Endothelial cell of umbilical vein (primary cell): ENCODE measurements around the gene ANKRD60. TPM values are rescaled to one million over a fixed set of nuclear protein-coding genes. Genes with fewer than 3 reads are reported as not detected.

Experiments used
- BruUV-seq: library from RNA; stranded (reverse); fragments of 400-500 nt; replicated peaks from 2 replicates; lab custom pipeline; 2021; lab: Mats Ljungman, UMichigan
- CTCF ChIA-PET: fragments of 300-600, 350-600 bp; sonication (Branson Sonifier 250); formaldehyde crosslinking; loops from one replicate; lab custom pipeline; 2021; ENCODE audit warnings: antibody characterized with exemption, inconsistent platforms; lab: Charles Lee
- POLR2A ChIA-PET: fragments of 300-600, 350-600 bp; sonication (Branson Sonifier 250); formaldehyde crosslinking; loops from one replicate; lab custom pipeline; 2021; ENCODE audit warnings: antibody characterized with exemption, inconsistent platforms; lab: Charles Lee
- DNase-seq: peaks from one replicate; pipeline ENCODE4 v3.0.0-alpha.2; 2011; ENCODE audit warnings: low read depth, low spot score
- FAIRE-seq: peaks from 2 replicates; lab custom pipeline; 2011; peaks lifted over from hg19 to GRCh38; lab: Jason Lieb, UNC
- H2AFZ ChIP-seq: 2 replicates; pipeline ENCODE4 v1.6.0; 2012; ENCODE audit warnings: low read depth, low read length, control low read depth, inconsistent platforms
- H3K27ac ChIP-seq: 2 replicates; pipeline ENCODE4 v1.5.1; 2011; ENCODE audit warnings: low read depth, mild to moderate bottlenecking, control low read depth, low read length, moderate library complexity; ENCODE audit not compliant: insufficient read depth
- H3K27me3 ChIP-seq, 2 experiments: 2 replicates each; pipeline versions ENCODE4 v1.6.0 to v1.6.1; 2011; ENCODE audit warnings: low read length in 2 of 2, mixed read lengths in 1 of 2; ENCODE audit not compliant: control insufficient read depth in 2 of 2, insufficient read depth in 2 of 2
- H3K36me3 ChIP-seq, 2 experiments: 2 replicates in 1 of 2; 3 replicates in 1 of 2; pipeline ENCODE4 v1.5.1; 2011; ENCODE audit warnings: low read length in 2 of 2, mild to moderate bottlenecking in 1 of 2, moderate library complexity in 1 of 2; ENCODE audit not compliant: control insufficient read depth in 2 of 2, insufficient read depth in 2 of 2; ENCODE audit errors: extremely low read depth in 1 of 2
- H3K4me1 ChIP-seq: 3 replicates; pipeline ENCODE4 v1.5.1; 2011; ENCODE audit warnings: mild to moderate bottlenecking, low read length; ENCODE audit not compliant: control insufficient read depth, insufficient read depth; ENCODE audit errors: extremely low read depth
- H3K4me2 ChIP-seq: 2 replicates; pipeline ENCODE4 v1.6.1; 2011; ENCODE audit warnings: low read length, control low read depth, mixed read lengths; ENCODE audit not compliant: insufficient read depth
- H3K4me3 ChIP-seq, 3 experiments: fragments of 200-600 bp in 1 of 3; sonication (generic), shearing (Covaris generic) in 1 of 3; replicated peaks in 1 of 3; 2 replicates each; pipeline ENCODE4 v1.5.1; 2011 to 2016; ENCODE audit warnings: control low read depth in 3 of 3, low read length in 3 of 3, mild to moderate bottlenecking in 2 of 3, inconsistent platforms in 1 of 3, low read depth in 1 of 3, moderate library complexity in 1 of 3; ENCODE audit not compliant: insufficient read depth in 1 of 3
- H3K79me2 ChIP-seq: 2 replicates; pipeline ENCODE4 v1.6.0; 2012; ENCODE audit warnings: low read length, inconsistent platforms; ENCODE audit not compliant: control insufficient read depth, insufficient read depth
- H3K9ac ChIP-seq: replicated peaks from 2 replicates; pipeline ENCODE3; 2011; ENCODE audit warnings: low read length, control low read depth; ENCODE audit not compliant: insufficient read depth; ENCODE audit errors: extremely low read depth
- H3K9me1 ChIP-seq: replicated peaks from 3 replicates; pipeline ENCODE4 v1.6.0; 2011; ENCODE audit warnings: mild to moderate bottlenecking, low read length; ENCODE audit not compliant: control insufficient read depth, insufficient read depth; ENCODE audit errors: extremely low read depth
- H3K9me3 ChIP-seq: replicated peaks from 2 replicates; pipeline ENCODE4 v1.5.1; 2012; ENCODE audit warnings: low read length, inconsistent platforms; ENCODE audit not compliant: control insufficient read depth, insufficient read depth
- H4K20me1 ChIP-seq: replicated peaks from 2 replicates; pipeline ENCODE3; 2011; ENCODE audit warnings: mild to moderate bottlenecking, low read length; ENCODE audit not compliant: control insufficient read depth, insufficient read depth; ENCODE audit errors: extremely low read depth
- EZH2 ChIP-seq: IDR thresholded peaks from 2 replicates; pipeline ENCODE4 v1.6.1; 2012; ENCODE audit warnings: borderline replicate concordance, low read depth, mild to moderate bottlenecking, moderate library complexity, low read length, inconsistent platforms; ENCODE audit not compliant: severe bottlenecking
- FOS ChIP-seq: IDR thresholded peaks from 2 replicates; pipeline ENCODE4 v1.6.1; 2011; ENCODE audit warnings: mild to moderate bottlenecking, low read length, moderate library complexity, borderline replicate concordance; ENCODE audit not compliant: insufficient read depth
- JUN ChIP-seq: IDR thresholded peaks from 2 replicates; pipeline ENCODE4 v1.6.1; 2011; ENCODE audit warnings: borderline replicate concordance, low read depth; ENCODE audit not compliant: insufficient read length, insufficient read depth
- MYC ChIP-seq: IDR thresholded peaks from one replicate; pipeline ENCODE4 v1.6.1; 2011; ENCODE audit warnings: mild to moderate bottlenecking, low read depth, low read length
- POLR2A ChIP-seq: IDR thresholded peaks from 2 replicates; pipeline ENCODE4 v1.6.1; 2012; ENCODE audit warnings: low read depth, mild to moderate bottlenecking, control low read depth, low read length
- POLR2AphosphoS5 ChIP-seq: IDR thresholded peaks from 2 replicates; pipeline ENCODE4 v1.6.1; 2012; ENCODE audit warnings: low read depth, mild to moderate bottlenecking, control low read depth, low read length, moderate library complexity; ENCODE audit not compliant: insufficient read depth
- dilution Hi-C: fragments of 300-500 bp; cut with MboI; formaldehyde crosslinking; loops from one replicate; pipeline ENCODE4 v1.15.0; 2019; ENCODE audit warnings: low sequenced_read_pairs; ENCODE audit not compliant: extremely low pct_ligation_motif_present
- intact Hi-C: fragments of 100-400 bp; cut with micrococcal nuclease; formaldehyde crosslinking; loops from one replicate; pipeline ENCODE4 v1.10.0; 2022
- polyA plus RNA-seq, 4 experiments: library from polyadenylated mRNA; depleted of rRNA in 3 of 4; stranded (reverse) in 3 of 4; unstranded in 1 of 4; fragments of >200 nt; gene quantifications; 2 replicates each; pipeline versions ENCODE4 v1.2.1 to v1.2.3, GENCODE V29; 2011 to 2012; ENCODE audit warnings: missing spikeins in 1 of 4
- total RNA-seq: library from RNA; stranded (reverse); gene quantifications from 2 replicates; pipeline ENCODE4 v1.2.3, GENCODE V29; 2021
- TF ChIP-seq, protein P1 (sequence below): IDR thresholded peaks from 2 replicates; pipeline ENCODE4 v1.6.1; 2011; ENCODE audit not compliant: insufficient read depth, insufficient read length
- TF ChIP-seq, protein P2 (sequence below), 2 donors: IDR thresholded peaks; 1 replicate in 1 of 2; 2 replicates in 1 of 2; pipeline ENCODE4 v1.5.1; 2011; ENCODE audit warnings: low read length in 2 of 2, mild to moderate bottlenecking in 2 of 2, moderate library complexity in 2 of 2, control low read depth in 1 of 2, inconsistent platforms in 1 of 2, low read depth in 1 of 2; ENCODE audit not compliant: insufficient read depth in 1 of 2; ENCODE audit errors: extremely low read depth in 1 of 2

The ANKRD60 gene
- total and polyA plus RNA-seq, 2 donors (not counting 3 experiments of a cell fraction or from before 2014, with no cell fraction given) = not detected

GRCh38 chr20:58194175-58194791 lies 34.2 kb downstream of the ANKRD60 start:
- H4K20me1 ChIP-seq = no peaks in the 10 kb centered on the region
- no peak overlapping the region for H3K27ac ChIP-seq
- DNase-seq = no peak
- H3K9ac ChIP-seq = no peak overlapping the region
- no peak overlapping the region for H2AFZ ChIP-seq
- H3K4me1 ChIP-seq = no peaks in the 10 kb centered on the region
- no peak for FAIRE-seq
- CTCF ChIA-PET = interaction anchor here (1.3 to 1.7 kb wide), 4 partner anchors 10 to 593 kb away, joined by 4 to 8 read pairs (median 5); no protein-coding TSS in a partner anchor
- no peaks in the 10 kb centered on the region for H3K36me3 ChIP-seq
- BruUV-seq = no TSS peak
- H3K79me2 ChIP-seq = no peaks in the 10 kb centered on the region
- no peak overlapping the region for H3K4me2 ChIP-seq
- intact Hi-C loops (loop anchor here (5.0 kb wide), 1 partner anchor 597 kb away; no protein-coding TSS in a partner anchor), dilution Hi-C loops (no loop called here)
- no peaks in the 10 kb centered on the region for H3K9me1 ChIP-seq
- TF ChIP-seq POLR2AphosphoS5 (no peak), POLR2A (no peak), JUN (no peak), FOS (no peak)
- TF ChIP-seq, protein P1, sequence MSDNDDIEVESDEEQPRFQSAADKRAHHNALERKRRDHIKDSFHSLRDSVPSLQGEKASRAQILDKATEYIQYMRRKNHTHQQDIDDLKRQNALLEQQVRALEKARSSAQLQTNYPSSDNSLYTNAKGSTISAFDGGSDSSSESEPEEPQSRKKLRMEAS = no peak
- H3K4me3 ChIP-seq = no peak overlapping the region
- H3K9me3 ChIP-seq = no peaks in the 10 kb centered on the region
- no peaks in the 10 kb centered on the region for H3K27me3 ChIP-seq
- POLR2A ChIA-PET = no interaction called here

GRCh38 chr20:58192567-58192966 lies 35.9 kb downstream of the ANKRD60 start:
- Histone ChIP-seq H2AFZ (no peak overlapping the region), H3K9me3 (no peaks in the 10 kb centered on the region), H4K20me1 (no peaks in the 10 kb centered on the region), H3K79me2 (no peaks in the 10 kb centered on the region), H3K4me1 (no peaks in the 10 kb centered on the region), H3K9me1 (no peaks in the 10 kb centered on the region), H3K4me3 (no peak overlapping the region), H3K36me3 (no peaks in the 10 kb centered on the region), H3K9ac (no peak overlapping the region), H3K27me3 (peaks cover 0 to 1% of the 10 kb centered on the region in 2 experiments), H3K27ac (no peak overlapping the region), H3K4me2 (no peak overlapping the region)
- FAIRE-seq = no peak
- ChIA-PET POLR2A (no interaction called here), CTCF (interaction anchor here (0.6 to 2.0 kb wide), 10 partner anchors 10 to 1303 kb away, joined by 3 to 10 read pairs (median 4); no protein-coding TSS in a partner anchor)
- no peak for TF ChIP-seq EZH2
- TF ChIP-seq, protein P2, sequence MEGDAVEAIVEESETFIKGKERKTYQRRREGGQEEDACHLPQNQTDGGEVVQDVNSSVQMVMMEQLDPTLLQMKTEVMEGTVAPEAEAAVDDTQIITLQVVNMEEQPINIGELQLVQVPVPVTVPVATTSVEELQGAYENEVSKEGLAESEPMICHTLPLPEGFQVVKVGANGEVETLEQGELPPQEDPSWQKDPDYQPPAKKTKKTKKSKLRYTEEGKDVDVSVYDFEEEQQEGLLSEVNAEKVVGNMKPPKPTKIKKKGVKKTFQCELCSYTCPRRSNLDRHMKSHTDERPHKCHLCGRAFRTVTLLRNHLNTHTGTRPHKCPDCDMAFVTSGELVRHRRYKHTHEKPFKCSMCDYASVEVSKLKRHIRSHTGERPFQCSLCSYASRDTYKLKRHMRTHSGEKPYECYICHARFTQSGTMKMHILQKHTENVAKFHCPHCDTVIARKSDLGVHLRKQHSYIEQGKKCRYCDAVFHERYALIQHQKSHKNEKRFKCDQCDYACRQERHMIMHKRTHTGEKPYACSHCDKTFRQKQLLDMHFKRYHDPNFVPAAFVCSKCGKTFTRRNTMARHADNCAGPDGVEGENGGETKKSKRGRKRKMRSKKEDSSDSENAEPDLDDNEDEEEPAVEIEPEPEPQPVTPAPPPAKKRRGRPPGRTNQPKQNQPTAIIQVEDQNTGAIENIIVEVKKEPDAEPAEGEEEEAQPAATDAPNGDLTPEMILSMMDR (IDR thresholded peaks at IDR 0.05; ENCODE audit: extremely low read depth in 1 of 2, insufficient read depth in 1 of 2, low read depth in 1 of 2, low read length in 2 of 2) = peak; percentile 69 to 75
- no peak for TF ChIP-seq MYC
- DNase-seq = peak; percentile 9
- no TSS peak for BruUV-seq
- intact Hi-C loops = loop anchor here (1.0 to 5.0 kb wide), 2 partner anchors 17 to 595 kb away; no protein-coding TSS in a partner anchor
- dilution Hi-C loops = no loop called here
